Fibroblast of skin of right quadriceps (primary cell): ENCODE measurements around the gene TMCO1.
A peak's percentile ranks its signal among the peaks of the same experiment; 100 is the strongest.
"Not testable (repeated sequence)": the region's sequence is repeated elsewhere in the genome, so short reads cannot be mapped to it uniquely, and the experiment has no call there.

ENCODE experiments used
- DNase-seq: peaks from one replicate; pipeline ENCODE4 v3.0.0-alpha.2; 2013

The TMCO1 gene

DNA sequence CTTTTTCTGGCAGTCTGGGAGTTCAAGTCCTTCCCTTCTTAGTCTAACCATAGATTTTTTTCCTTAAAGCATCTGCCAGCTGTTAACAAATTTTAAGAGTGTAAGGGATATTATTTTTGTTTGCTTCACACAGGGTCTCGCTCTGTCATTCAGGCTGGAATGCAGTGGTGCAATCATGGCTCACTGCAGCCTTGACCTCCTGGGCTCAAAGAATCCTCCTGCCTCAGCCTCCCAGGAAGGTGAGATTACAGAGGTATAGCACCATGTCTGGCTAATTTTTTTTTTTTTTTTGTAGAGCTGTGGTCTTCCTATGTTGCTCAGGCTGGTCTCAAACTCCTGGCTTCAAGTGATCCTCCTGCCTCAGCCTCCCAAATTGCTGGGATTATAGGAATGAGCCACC is 23.8 kb downstream of the TMCO1 start:
- not testable (repeated sequence) for DNase-seq

DNA sequence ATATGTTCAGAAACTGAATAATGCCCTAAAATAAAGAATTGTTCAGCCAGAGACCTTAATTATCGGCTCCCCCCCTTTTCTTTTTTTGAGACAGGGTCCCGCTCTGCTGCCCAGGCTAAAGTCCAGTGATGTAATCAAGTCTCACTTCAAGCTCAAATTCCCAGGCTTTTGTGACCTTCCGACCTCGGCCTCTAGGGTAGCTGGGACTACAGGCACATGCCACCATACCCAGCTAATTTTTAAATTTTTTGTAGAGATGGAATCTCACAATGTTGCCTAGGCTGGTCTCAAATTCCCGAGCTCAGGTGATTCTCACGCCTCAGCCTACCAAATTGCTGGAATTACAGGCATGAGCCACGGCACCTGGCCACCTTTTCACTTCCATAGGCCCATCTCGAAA is 26.5 kb downstream of the TMCO1 start:
- no peak for DNase-seq

GRCh38 chr1:165738794-165739193 is 29.9 kb downstream of the TMCO1 start:
- DNase-seq = no peak

DNA sequence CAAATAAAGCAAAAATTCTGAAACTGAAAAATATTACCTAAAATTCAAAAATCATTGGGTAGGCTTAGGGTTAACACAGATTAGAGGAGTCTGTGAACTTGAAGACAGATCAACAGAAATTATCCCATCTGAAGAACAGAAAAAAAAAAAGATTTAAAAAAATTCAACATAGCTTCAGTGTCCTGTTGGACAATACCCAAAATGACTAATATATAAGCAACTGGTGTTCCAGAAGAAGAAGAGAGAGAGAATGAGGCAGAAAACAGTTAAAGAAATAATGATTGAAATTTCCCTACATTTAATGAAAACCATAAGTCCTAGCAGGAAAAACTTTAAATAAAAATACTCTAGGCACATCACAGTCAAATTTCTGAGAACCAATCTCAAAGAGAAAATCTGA is 31.5 kb downstream of the TMCO1 start:
- peak; percentile 3 for DNase-seq

DNA sequence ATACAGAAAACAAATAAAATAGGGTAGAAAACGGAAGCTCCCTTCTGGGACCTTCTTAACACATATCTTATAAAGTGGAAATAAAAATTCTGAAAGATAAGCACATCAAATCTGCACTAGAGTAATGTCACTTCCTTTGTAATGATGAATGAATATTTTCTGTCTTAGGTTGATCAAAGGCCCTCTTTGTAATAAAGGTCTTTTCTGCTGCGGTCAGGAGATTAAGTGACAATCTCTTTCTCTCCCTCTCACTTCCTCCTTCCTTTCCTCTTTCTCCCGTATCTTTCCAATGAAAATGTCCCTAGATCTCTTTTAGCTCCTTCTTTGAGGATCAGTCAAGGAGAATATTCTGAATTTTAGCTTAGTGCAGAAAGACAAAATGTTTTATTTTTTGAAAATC is 33.8 kb downstream of the TMCO1 start:
- no peak for DNase-seq

DNA sequence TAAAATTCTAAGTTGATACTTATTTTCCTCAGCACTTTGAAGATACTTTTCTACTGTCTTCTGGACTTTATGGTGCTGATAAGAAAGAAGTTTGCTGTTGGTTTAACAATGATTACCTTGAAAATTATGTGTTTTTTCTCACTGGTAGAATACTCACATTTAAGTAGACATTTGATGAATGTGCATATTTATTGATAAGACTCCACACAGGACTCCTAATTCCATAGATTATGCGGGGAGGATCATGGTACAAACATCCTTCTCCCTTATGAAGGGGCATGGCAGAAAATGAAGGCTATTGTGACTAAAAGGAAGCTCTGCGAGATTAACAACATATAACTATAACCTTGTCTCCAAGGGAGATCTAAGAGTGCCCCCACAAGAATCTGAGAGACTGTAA is 41.8 kb downstream of the TMCO1 start:
- no peak for DNase-seq

- no peak for DNase-seq
These were observed 42.5 kb downstream of the TMCO1 start for GRCh38 chr1:165726169-165726568.

DNA sequence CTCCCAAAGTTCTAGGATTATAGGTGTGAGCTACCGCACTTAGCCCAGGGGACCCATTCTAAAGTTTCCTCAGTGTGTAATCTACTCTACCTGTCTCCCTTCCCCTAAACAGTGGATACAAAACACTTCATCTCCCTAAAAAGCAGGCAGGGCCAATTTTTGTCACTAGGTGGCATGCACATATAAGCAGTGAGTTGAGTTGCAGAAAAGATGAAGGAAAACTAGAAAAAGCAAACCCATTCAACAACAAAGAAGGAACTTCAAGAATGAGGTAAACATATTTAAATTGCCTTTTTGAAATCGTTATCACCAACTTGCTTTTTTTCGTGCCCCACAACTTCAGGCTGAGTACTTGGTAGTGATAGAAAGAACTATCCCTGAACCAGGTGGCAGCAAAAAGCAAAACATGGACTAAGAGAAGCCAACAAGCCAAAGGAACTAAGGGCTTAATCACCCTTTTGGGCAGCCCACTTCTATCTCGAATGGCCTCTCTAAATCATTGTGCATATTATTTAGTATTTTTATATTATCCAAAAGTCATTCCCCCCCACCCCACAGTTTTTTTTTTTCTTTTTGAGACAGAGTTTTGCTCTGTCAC is 50.7 kb downstream of the TMCO1 start:
- peak; percentile 53 for DNase-seq

DNA sequence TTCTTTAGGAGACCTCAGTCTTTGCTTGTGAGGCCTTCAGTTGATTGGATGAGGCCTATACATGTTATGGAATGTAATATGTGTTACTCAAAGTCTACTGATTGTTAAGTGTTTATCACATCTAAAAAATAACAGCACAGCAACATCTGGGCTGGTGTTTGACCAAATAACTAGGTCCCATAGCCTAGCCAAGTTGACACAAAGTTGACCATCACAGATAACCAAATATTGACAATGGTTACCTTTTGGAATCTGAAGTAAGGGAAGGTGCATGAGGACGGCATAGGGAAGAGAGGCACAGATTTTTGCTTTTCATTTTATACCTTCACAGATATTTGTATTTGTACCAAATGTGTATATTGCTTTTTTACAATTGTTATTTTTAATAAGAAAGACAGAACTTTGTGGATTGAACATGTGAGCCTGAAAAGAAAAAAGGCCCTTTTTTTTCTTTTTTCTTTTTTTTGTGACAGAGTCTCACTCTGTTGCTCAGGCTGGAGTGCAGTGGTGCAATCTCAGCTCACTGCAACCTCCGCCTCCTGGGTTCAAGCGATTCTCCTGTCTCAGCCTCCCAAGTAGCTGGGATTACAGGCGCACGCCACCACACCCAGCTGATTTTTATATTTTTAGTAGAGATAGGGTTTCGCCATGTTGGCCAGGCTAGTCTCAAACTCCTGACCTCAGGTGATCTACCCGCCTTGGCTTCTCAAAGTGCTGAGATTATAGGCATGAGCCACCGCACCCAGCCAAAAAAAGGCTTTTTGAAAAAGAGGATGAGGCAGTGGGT is 52.2 kb downstream of the TMCO1 start:
- not testable (repeated sequence) for DNase-seq

GRCh38 chr1:165712764-165713163 is 55.9 kb downstream of the TMCO1 start:
- DNase-seq = no peak

- no peak for DNase-seq
These were observed 60.5 kb downstream of the TMCO1 start for GRCh38 chr1:165707984-165708706.

DNA sequence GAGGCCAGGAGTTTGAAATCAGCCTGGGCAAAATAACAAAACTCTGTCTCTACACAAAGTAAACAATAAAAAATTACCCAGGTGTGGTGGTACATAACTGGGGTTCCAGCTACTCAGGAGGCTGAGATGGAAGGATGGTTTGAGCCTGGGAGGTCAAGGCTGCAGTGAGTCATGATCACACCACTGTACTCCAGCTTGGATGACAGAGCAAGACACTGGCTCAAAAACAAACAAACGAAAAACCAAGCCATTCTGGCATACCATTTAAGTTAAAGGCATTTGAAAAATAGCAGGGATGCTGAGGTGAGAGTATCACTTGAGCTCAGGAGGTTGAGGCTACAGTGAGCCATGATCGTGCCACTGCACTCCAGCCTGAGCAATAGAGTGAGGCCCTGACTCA is 65.0 kb downstream of the TMCO1 start:
- no peak for DNase-seq

- not testable (repeated sequence) for DNase-seq
These were observed 66.7 kb downstream of the TMCO1 start for GRCh38 chr1:165701922-165702321.

- DNase-seq = no peak
These were observed 69.1 kb downstream of the TMCO1 start for GRCh38 chr1:165699577-165699976.

DNA sequence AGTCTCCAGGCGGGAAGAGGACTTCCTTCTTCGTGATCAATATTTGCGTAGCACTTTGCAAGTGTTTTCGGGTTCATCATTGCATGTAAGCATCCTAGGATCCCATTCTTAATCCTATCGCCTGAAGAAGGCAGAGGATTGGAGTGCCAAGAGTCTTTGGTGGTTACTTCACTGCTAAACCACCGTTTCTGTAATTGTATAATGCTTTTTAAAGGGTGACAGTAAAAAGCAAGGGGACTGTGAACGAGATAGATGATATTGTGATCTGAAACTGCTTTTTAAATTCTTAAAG is 70.0 kb downstream of the TMCO1 start:
- no peak for DNase-seq

GRCh38 chr1:165697881-165698760 is 70.5 kb downstream of the TMCO1 start, which contains the start of gene ALDH9A1:
Gene ALDH9A1 (minus strand): TSS chr1:165698562. CDS start chr1:165698558, 4 bp downstream.
- DNase-seq = peak; percentile 88

- no peak for DNase-seq
These were observed 71.2 kb downstream of the TMCO1 start for GRCh38 chr1:165697491-165697880.

- DNase-seq = peak; percentile 86
These were observed 72.0 kb downstream of the TMCO1 start for GRCh38 chr1:165696625-165697100.

DNA sequence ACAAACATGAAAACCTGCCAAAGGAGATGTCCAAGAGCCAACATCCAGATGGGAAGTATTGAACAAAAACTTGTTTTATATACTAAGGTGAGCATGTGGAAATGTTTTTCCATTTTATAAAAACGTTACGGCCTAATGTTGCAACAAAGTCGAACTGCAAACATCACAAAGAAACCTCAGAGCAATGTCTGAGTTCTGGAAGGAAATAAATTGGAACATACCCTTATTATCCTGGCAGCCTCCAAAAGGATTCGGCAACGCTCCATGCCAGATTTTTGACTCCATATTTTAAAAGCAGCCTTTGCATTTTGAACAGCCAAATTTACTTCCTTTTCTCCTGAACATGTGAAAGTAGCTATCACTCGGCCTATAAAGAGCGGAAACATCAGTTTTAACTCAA is 73.6 kb downstream of the TMCO1 start:
- DNase-seq = no peak

- DNase-seq = no peak
These were observed 80.6 kb downstream of the TMCO1 start for GRCh38 chr1:165688046-165688445.

DNA sequence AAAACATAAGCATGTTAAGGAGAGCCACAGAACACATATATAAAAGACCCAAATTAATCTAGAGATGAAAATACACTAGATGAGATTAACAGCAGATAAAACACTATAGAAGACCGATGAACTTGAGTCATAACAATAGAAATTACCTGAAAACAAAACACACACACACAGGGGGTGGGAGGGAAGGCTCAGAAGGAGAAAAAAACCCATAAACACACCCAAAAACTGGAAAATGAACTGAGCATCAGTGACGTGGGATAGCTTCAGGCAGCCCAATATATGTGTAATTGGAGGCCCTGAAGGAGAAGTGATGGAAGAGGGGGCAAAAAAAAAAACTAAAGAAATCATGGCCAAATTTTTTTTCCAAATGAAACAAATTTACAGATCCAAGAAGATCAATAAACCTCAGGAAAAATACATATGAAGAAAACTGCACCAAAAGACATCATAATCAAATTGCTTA is 81.7 kb downstream of the TMCO1 start:
- no peak for DNase-seq

DNA sequence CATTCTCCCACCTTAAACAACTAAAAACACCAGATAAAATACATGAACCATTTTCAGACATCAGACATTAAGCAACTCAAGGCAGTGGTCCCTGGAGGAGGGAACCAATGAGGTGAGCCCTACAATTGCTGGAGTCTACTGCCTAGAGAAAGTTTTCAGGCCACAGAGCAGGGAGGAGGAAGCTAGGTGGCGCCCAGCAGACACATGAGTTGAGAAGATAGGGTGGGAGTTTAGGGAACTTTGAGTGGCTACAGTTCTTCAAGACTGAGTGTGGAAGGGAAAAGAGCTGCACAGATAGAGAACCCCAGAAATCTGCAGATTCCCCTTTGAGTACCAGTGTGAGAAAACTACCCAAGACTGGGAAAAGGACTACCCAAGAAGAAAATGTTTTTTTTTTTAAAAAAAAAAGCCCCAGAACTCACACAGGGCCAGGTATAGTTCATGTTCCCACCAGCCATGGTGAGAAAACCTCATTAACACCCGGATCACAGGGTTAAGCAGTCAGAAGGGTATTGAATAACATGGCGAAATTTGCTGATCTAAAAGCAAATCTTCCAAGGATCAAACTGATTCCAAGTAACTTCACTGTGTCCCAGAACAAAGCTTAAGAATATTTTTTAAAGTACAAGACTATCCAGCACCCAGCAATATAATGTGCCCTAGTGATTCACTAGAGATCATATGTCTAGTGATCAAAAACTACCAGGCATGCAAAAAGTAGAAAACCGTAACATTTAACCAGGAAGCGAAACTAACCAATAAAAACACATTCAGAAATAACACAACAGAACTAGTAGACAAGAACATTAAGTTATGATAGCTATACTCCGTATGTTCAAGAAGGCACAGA is 82.3 kb downstream of the TMCO1 start:
- no peak for DNase-seq
